Right atrium auricular region (tissue), 2 donors: ENCODE results near the gene PRLR. TPM values are rescaled to one million over a fixed set of nuclear protein-coding genes. Genes with fewer than 3 reads are reported as not detected.
A peak's percentile ranks its signal among the peaks of the same experiment; 100 is the strongest.

Source experiments
- DNase-seq: peaks from one replicate; pipeline ENCODE4 v3.0.0-alpha.2; 2019; ENCODE audit warnings: low spot score
- H3K27ac ChIP-seq, 2 donors: fragments of 200-600 bp; sonication (generic); 1 replicate in 1 of 2; 2 replicates in 1 of 2; pipeline ENCODE4 v1.5.1; 2016 to 2019
- H3K27me3 ChIP-seq, 2 donors: fragments of 200-600 bp; sonication (generic); one replicate each; pipeline versions ENCODE4 v1.5.1 to v1.6.0; 2017 to 2019
- H3K36me3 ChIP-seq: fragments of 200-600 bp; sonication (generic); one replicate; pipeline ENCODE4 v1.5.1; 2016
- H3K4me1 ChIP-seq, 2 donors: fragments of 200-600 bp; sonication (generic); one replicate each; pipeline versions ENCODE4 v1.5.1 to v1.6.0; 2017 to 2019
- H3K4me3 ChIP-seq, 2 donors: fragments of 200-600 bp; sonication (generic); 1 replicate in 1 of 2; 2 replicates in 1 of 2; pipeline ENCODE4 v1.5.1; 2017 to 2019; ENCODE audit warnings: mild to moderate bottlenecking in 1 of 2, moderate library complexity in 1 of 2
- H3K9me3 ChIP-seq, 2 donors: fragments of 200-600 bp; sonication (generic); one replicate each; pipeline ENCODE4 v1.5.1; 2019
- CTCF ChIP-seq, 2 donors: fragments of 200-600 bp; sonication (generic); IDR thresholded peaks; one replicate each; pipeline ENCODE4 v1.5.1; 2019; ENCODE audit warnings: antibody characterized with exemption in 2 of 2
- total RNA-seq, 2 donors: library from RNA; depleted of rRNA; stranded (reverse); fragments of >200 nt; gene quantifications; one replicate each; pipeline ENCODE4 v1.1.0, GENCODE V29; 2016

Gene PRLR
- total RNA-seq, 2 donors from 2014 or later = 0.15 to 0.31 TPM

- no peaks in the 10 kb centered on the region for H3K9me3 ChIP-seq
- no peak for TF ChIP-seq CTCF (IDR thresholded peaks at IDR 0.05)
Measured at GRCh38 chr5:35185518-35185917, 44.8 kb downstream of the PRLR start.

DNA sequence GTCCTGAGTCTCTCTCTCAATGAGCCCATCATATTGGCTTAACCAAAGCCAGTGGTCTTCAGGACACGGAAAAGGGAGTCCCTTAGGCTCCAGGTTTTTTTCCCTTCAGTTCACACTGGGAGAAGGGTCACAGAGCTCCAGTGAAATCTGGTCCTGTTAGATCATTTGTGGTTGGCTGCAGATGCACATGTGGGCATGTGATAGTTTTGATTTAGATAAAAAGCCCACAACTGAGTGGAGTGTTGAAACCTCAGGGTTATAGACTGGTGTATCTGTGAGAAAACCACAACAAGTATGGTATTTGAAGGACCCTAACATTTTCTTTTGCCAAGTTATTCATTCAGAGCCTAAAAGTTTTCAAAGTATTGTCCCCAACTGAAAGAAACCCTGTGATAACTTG lies 46.7 kb downstream of the PRLR start:
- Histone ChIP-seq H3K27me3 (no peaks in the 10 kb centered on the region), H3K36me3 (no peaks in the 10 kb centered on the region), H3K4me1 (no peaks in the 10 kb centered on the region), H3K4me3 (no peak overlapping the region), H3K27ac (no peak overlapping the region), H3K9me3 (no peaks in the 10 kb centered on the region)
- TF ChIP-seq CTCF (IDR thresholded peaks at IDR 0.05) = no peak
- no peak for DNase-seq

More at GRCh38 chr5:35185518-35185917, 44.8 kb downstream of the PRLR start:
- Histone ChIP-seq H3K27me3 (no peaks in the 10 kb centered on the region), H3K4me3 (no peak overlapping the region), H3K27ac (no peak overlapping the region), H3K4me1 (no peaks in the 10 kb centered on the region), H3K36me3 (no peaks in the 10 kb centered on the region)
- no peak for DNase-seq

- no peaks in the 10 kb centered on the region for H3K4me1 ChIP-seq
- H3K27ac ChIP-seq = no peak overlapping the region
- no peaks in the 10 kb centered on the region for H3K9me3 ChIP-seq
- no peaks in the 10 kb centered on the region for H3K36me3 ChIP-seq
- TF ChIP-seq CTCF (IDR thresholded peaks at IDR 0.05) = peak; percentile 45 to 66
- DNase-seq = no peak
- no peaks in the 10 kb centered on the region for H3K27me3 ChIP-seq
- H3K4me3 ChIP-seq = no peak overlapping the region
Measured at GRCh38 chr5:35182910-35183535, 47.3 kb downstream of the PRLR start.

- H3K4me3 ChIP-seq = no peak overlapping the region
- H3K4me1 ChIP-seq = no peaks in the 10 kb centered on the region
- no peaks in the 10 kb centered on the region for H3K36me3 ChIP-seq
- no peaks in the 10 kb centered on the region for H3K27me3 ChIP-seq
- no peaks in the 10 kb centered on the region for H3K9me3 ChIP-seq
- no peak overlapping the region for H3K27ac ChIP-seq
- no peak for DNase-seq
- TF ChIP-seq CTCF (IDR thresholded peaks at IDR 0.05) = no peak
Measured at GRCh38 chr5:35182486-35182885, 47.8 kb downstream of the PRLR start.

GRCh38 chr5:35180046-35180445 lies 50.2 kb downstream of the PRLR start:
- Histone ChIP-seq H3K4me3 (no peak overlapping the region), H3K27me3 (no peaks in the 10 kb centered on the region), H3K4me1 (no peaks in the 10 kb centered on the region), H3K36me3 (no peaks in the 10 kb centered on the region), H3K27ac (no peak overlapping the region), H3K9me3 (no peaks in the 10 kb centered on the region)
- no peak for DNase-seq
- no peak for TF ChIP-seq CTCF (IDR thresholded peaks at IDR 0.05)

GRCh38 chr5:35177783-35178182 lies 52.5 kb downstream of the PRLR start:
- Histone ChIP-seq H3K9me3 (no peaks in the 10 kb centered on the region), H3K4me3 (no peak overlapping the region), H3K36me3 (no peaks in the 10 kb centered on the region), H3K27me3 (no peaks in the 10 kb centered on the region), H3K4me1 (no peaks in the 10 kb centered on the region), H3K27ac (no peak overlapping the region)
- TF ChIP-seq CTCF (IDR thresholded peaks at IDR 0.05) = no peak
- DNase-seq = no peak
